ENCODE data around the gene LARGE1.

The LARGE1 gene

GRCh38 chr22:33539202-33539901 lies 380.9 kb downstream of the LARGE1 start:
- no peak for DNase-seq

DNA sequence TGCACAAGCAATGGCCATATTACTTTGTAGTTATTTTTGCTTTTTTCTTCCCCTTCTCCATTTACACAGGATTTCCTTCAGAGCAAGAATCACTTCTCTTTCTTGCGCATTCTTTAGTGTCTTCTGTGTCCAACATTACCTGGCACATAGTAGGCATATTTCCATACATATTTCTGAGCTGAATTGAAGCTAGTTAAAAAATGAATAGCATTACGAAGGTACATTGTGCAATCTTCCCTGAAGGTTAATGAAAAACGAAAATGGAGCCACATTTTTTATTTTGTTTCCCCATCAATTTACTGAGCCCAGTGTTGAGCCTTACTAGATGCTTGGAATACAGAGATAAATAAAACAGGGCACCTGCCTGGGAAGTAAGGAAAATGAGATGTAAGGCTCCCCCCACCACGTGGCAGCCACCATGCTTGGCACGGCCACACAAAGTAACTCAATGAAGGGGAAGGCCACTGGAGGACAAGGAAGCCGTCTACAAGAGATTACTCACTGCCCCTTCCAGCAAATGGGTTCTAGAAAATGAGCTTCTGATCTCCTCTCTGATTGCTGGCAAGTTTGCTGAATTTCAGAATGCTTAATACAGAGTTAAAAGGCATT lies 381.9 kb downstream of the LARGE1 start:
- no peak for DNase-seq

GRCh38 chr22:33537059-33537458 lies 383.2 kb downstream of the LARGE1 start:
- no peak for DNase-seq

DNA sequence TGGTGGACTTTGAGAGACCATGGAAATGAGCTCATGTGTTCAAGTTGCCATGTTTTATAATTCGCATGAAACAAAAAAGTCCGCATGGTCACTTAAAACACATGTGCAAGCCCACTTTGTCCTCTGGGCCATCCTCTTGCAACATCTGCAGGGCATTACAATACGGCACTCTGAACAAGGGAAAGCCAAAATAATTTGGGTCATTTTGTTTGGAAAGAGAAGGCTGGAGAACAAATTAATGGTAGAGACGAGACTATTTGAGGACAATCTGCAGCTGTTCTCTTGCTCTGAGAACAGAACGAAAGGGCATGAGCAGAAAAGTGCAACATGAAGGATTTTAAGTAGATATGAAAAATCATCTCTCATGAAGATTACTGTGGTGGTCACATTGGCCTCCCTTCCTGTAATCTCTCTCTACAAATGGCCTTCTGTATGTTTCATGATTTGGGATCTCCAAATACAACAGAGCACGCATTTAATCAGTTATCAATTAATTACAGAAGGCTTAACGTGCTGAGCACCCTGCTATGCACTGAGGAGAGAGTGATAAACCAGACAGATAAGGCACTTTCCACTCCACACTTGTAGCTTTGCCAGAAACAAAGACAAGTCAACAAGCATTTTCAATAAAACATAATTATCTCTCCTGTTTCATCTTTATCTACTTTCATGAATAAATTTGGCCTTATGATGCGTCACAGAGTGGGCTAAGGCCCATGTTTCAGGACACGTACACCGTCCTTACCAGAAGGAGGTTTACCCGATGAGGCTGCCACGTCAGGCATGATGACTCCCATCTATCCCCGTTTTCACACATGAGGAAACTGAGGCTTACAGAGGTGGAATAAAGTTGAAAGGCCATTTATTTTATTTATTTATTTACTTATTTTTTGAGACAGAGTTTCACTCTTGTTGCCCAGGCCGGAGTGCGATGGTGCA lies 384.1 kb downstream of the LARGE1 start:
- DNase-seq = no peak

- no peak for DNase-seq
Observed at GRCh38 chr22:33529424-33530113, 390.7 kb downstream of the LARGE1 start.

DNA sequence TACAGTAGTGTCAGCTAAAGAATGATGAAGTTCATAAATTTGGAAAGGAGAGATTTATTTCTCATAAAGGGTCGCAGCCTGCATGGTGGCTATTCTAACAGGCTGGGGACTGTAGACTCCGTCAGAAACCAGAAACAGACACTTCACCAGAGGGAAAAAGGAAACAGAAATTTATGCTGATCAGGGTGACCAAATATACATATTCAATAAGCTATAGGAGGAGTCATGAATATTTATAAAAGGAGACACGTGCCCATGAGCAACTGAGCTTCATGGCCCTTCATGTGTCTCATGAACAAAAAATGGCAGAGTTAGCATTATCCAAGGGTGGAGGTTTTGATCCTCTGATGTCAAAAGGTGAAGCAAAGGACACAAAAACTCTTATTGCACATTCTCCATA lies 392.1 kb downstream of the LARGE1 start:
- DNase-seq = no peak

- DNase-seq = no peak
Observed at GRCh38 chr22:33526434-33527107, 393.7 kb downstream of the LARGE1 start.

- DNase-seq = no peak
Observed at GRCh38 chr22:33524511-33525260, 395.6 kb downstream of the LARGE1 start.

DNA sequence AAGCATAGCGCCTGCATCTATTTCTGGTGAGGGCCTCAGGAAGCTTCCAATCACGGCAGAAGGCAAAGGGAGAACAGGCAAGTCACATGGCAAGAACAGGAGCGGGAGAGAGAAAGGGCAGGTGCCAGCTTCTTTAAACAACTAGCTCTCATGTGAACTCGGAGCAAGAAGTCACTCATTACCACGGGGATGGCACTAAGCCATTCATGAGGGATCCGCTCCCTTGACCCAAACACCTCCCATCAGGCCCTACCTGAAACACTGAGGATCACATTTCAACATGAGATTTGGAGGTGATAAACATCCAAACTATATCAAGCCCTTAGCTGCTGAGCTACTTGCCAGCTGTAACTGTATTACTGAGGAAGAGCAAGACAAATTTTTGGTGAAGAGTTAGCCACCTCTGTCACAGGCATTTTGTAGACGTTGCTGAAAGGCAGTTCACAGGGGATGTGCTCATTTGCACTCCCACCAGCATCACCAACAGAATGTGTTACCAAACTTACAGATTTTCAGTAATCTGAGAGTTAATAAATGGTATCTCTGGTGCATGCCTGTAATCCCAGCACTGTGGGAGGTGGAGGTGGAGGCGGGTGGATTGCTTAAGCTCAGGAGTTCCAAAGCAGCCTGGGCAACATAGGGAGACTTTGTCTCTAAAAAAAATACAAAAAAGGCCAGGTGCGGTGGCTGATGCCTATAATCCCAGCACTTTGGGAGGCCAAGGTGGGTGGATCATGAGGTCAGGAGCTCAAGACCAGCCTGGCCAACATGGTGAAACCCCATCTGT lies 398.2 kb downstream of the LARGE1 start:
- no peak for DNase-seq

GRCh38 chr22:33520904-33521780 lies 399.1 kb downstream of the LARGE1 start:
- DNase-seq = no peak

- DNase-seq = no peak
Observed at GRCh38 chr22:33519974-33520903, 400.0 kb downstream of the LARGE1 start.

- peak; percentile 61 for DNase-seq
Observed at GRCh38 chr22:33519071-33519973, 401.0 kb downstream of the LARGE1 start.

- no peak for DNase-seq
Observed at GRCh38 chr22:33518405-33518804, 401.9 kb downstream of the LARGE1 start.

GRCh38 chr22:33515795-33516194 lies 404.5 kb downstream of the LARGE1 start:
- DNase-seq = peak; percentile 77

GRCh38 chr22:33513388-33514338 lies 406.6 kb downstream of the LARGE1 start:
- peak; percentile 52 for DNase-seq

- DNase-seq = no peak
Observed at GRCh38 chr22:33512908-33513307, 407.4 kb downstream of the LARGE1 start.
